K562 treated with DMSO at 1 percent for 24 hours (cell line): Measurements from ENCODE around the gene PPP6R1. TPM values are rescaled to one million over a fixed set of nuclear protein-coding genes. Genes with fewer than 3 reads are reported as not detected.

Experiments used
- total RNA-seq: library from RNA; unstranded; fragments of 300-600 nt; gene quantifications from 2 replicates; pipeline ENCODE4 v1.2.3, GENCODE V29; 2022; ENCODE audit warnings: low read depth; ENCODE audit not compliant: insufficient read depth

Gene PPP6R1
- total RNA-seq, result 109 and 112 TPM in 2 replicates

DNA sequence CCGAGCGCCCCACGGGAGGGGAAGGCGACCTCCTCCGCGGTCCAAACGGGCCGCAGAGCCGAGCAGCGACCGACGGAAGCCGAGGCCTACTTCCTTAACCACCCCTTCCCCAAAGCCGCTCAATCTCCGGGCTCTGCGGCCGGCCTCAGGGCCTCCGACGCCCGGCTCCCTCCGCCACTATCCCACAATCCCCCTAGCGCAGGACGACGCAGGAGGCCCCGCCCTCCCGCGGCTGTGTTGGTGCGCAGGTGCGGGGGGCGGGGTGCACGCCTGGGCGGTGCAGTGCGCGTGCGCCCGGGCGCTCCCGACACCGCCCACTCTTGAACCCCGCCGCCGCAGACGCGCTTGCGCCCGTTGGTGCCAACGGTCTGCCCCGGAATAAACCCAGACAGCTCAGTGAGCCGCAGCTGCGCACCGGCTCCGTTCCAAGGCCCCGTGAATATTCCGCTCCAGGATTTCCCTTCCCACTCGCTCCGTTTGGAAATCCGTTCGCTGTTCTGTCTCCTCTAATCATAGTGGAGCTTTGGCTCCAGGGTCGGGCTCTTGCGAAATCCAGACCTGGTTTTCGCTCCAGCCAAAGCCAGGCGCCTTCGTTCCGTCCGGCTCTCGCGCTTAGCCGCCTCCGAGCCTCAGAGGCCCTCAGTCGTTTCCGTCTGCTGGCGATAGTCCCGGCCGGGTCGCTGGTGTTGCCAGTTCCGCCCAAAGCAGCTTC lies at the start of gene PPP6R1:
Gene PPP6R1 (minus strand): TSS at position 190 of the 712 bp plus-strand sequence. CDS start 11,914 bp downstream, outside the sequence.

DNA sequence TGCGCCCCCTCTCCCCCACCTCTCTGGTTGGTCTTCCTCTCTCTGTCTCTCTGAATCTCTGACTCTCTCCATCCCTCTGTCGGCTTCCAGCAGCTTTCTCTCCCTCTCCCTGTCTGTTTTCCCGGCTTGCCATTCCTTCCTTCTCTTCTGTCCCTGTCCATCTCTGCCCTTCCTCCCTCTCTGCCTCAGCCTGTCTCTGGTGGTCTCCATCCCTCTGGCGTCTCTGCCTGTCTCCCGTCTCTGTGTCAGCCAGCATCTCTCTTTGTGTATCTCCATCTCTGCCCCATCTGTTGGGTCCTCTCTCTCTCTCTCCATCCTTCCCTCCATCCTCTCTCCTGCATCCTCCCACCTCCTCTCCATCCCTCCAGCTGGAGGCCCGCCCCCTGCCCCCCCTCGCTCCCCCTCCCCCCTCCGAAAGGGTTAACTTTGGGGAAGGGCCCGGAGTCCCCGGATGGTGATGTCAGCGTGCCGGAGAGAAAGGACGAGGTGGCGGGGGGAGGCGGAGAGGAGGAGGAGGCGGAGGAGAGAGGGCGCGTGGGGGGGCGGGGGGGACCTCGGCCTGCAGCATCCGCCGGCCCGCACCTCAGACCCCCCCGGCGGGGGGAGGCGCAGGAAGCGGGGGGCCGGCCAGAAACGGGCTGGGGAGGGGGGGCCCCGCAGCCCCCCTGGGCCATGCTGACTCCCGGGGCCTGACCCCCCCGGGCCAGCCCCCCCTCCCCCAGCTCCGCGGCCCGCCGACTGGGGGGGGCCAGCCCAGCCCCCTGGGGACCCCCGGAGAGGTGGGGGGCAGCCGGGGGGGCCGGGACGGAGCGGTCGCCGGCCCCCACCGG lies 24.9 kb upstream of the PPP6R1 start, which contains the start of gene BRSK1:
Gene BRSK1 (plus strand): TSS at position 450 of the 830 bp plus-strand sequence. CDS start 446 bp downstream, outside the sequence.

DNA sequence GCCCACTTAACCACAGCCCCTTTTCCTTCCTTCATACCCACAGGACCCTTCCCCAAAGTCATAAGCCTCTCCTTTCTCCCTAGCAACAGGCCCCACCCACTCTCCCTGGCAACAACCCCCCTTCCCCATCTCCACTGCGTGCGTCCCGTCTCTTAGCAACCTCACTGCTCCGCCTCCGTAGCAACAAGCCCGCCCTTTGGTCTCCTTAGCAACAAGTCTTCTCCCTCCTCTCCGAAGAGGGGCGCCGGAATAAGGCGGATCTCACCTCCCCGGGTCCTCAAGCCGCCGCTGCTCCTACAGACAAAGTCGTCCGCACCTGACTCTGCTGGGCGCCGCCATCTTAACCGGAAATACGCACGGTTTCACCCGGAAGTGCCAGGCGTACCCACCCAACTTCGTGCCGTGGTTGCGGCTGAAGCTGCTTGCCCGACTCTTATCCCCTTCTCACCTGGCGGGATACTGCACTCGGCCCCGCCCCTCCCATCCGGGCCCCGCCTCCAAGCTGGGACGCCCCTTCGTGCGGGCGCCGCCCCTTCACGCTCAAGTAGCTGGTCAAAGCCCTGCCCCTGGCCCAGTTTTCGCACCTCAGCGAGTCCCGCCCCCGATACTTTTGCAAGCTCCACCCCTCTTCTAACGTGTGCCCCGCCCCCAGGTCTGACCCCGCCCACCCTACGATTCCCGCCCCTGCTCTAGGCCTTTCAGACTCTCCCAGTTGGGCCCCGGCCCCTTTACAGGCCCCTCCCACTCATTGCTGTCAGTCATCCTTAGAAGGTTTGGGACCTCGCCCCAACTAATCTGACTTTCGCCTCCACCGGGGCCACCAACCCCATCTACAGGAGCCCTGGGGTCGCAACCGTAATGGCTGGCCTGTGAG lies 21.2 kb upstream of the PPP6R1 start, which contains the start of gene HSPBP1:
Gene HSPBP1 (minus strand): TSS at position 341 of the 874 bp plus-strand sequence. CDS start 502 bp downstream, outside the sequence.

DNA sequence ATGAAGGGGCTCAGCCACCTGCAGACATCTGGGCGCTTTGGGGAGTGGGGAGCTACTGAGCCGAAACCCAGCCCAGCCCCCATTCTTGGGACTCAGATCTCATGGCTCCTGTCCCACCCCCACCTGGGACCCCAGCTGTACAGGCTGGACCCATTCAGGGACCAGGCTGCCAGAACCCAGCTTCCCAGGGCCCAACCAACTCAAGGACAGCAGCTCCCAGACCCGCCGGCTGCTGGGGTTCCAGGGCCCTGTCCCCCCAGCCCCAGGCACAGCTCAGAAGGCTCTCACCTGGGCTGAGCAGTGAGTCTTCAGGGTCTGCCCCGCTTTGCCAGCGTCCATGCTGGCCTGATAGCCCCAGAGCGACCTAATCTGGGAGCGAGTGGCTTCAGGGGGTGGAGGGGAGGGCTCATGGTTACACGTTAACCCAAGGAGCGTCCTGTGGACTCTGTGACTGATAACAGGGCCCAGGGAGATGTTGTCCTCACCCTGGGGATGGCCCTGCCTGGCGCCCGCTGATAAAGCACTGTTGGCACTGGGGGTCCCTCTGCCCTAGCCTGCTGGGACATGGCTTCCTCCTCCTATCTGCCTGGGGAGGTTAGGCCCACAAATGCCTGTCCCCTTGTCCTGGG lies 30.3 kb downstream of the PPP6R1 start, which contains the start of gene TMEM86B:
Gene TMEM86B (minus strand): TSS at position 361 of the 629 bp plus-strand sequence. CDS start 22 bp downstream, at position 339.

GRCh38 chr19:55208880-55209692 lies 49.7 kb downstream of the PPP6R1 start, which contains the start of gene PTPRH:
Gene PTPRH, minus strand, starts transcription at chr19:55209501. Its CDS starts 68 bp downstream, at chr19:55209433.

Other genes with a start within 250 kb of the PPP6R1 start
- gene GP6, start 220.8 kb downstream of the PPP6R1 start, total RNA-seq, result 0.95 and 1.1 TPM in 2 replicates
- gene RDH13, start 195.9 kb downstream of the PPP6R1 start, total RNA-seq, result 28.5 and 34.8 TPM in 2 replicates
- 15.6 and 19.8 TPM in 2 replicates for gene EPS8L1, start 183.1 kb downstream of the PPP6R1 start, total RNA-seq
- 102 TPM in 2 replicates for gene PPP1R12C, start 141.4 kb downstream of the PPP6R1 start, total RNA-seq
- 320 and 369 TPM in 2 replicates for gene TNNT1, start 109.8 kb downstream of the PPP6R1 start, total RNA-seq
- 62.6 and 70.5 TPM in 2 replicates for gene TNNI3, start 101.3 kb downstream of the PPP6R1 start, total RNA-seq
- gene DNAAF3, start 92.4 kb downstream of the PPP6R1 start, total RNA-seq, result 19.6 and 22.9 TPM in 2 replicates
- 7.9 and 9.6 TPM in 2 replicates for gene SYT5, start 78.7 kb downstream of the PPP6R1 start, total RNA-seq
- gene PTPRH, start 49.5 kb downstream of the PPP6R1 start, total RNA-seq, result 28.3 and 33.7 TPM in 2 replicates
- gene TMEM86B, start 30.3 kb downstream of the PPP6R1 start, total RNA-seq, result 14.2 and 19.4 TPM in 2 replicates
- gene HSPBP1, start 21.1 kb upstream of the PPP6R1 start, total RNA-seq, result 89.9 and 92.8 TPM in 2 replicates
- 7.4 and 8.4 TPM in 2 replicates for gene BRSK1, start 25.0 kb upstream of the PPP6R1 start, total RNA-seq
- 3.5 and 3.8 TPM in 2 replicates for gene TMEM150B, start 66.3 kb upstream of the PPP6R1 start, total RNA-seq
- gene KMT5C, start 80.9 kb upstream of the PPP6R1 start, total RNA-seq, result 71.4 and 83.5 TPM in 2 replicates
- not detected in 2 replicates for gene COX6B2, start 95.7 kb upstream of the PPP6R1 start, total RNA-seq
- gene GARIN5B, start 104.2 kb upstream of the PPP6R1 start, total RNA-seq, result not detected in 2 replicates
- not detected in 2 replicates for gene IL11, start 111.4 kb upstream of the PPP6R1 start, total RNA-seq
- not detected in 2 replicates for gene TMEM190, start 117.8 kb upstream of the PPP6R1 start, total RNA-seq
- gene TMEM238, start 125.3 kb upstream of the PPP6R1 start, total RNA-seq, result 6.7 and 9.3 TPM in 2 replicates
- 3,982 and 4,146 TPM in 2 replicates for gene RPL28, start 126.9 kb upstream of the PPP6R1 start, total RNA-seq
- 574 and 580 TPM in 2 replicates for gene UBE2S, start 148.8 kb upstream of the PPP6R1 start, total RNA-seq
- 0.13 and 0.37 TPM in 2 replicates for gene SHISA7, start 184.3 kb upstream of the PPP6R1 start, total RNA-seq
- gene ISOC2, start 202.6 kb upstream of the PPP6R1 start, total RNA-seq, result 89.2 and 101 TPM in 2 replicates
- gene C19orf85, start 205.7 kb upstream of the PPP6R1 start, total RNA-seq, result not detected in 2 replicates
- 24.8 and 40.1 TPM in 2 replicates for gene ZNF628, start 217.6 kb upstream of the PPP6R1 start, total RNA-seq
- gene NAT14, start 226.2 kb upstream of the PPP6R1 start, total RNA-seq, result 42.4 and 59.4 TPM in 2 replicates
- gene SSC5D, start 229.4 kb upstream of the PPP6R1 start, total RNA-seq, result 0.81 and 2.3 TPM in 2 replicates